Measurements from ENCODE around the gene TCF4.

DNA sequence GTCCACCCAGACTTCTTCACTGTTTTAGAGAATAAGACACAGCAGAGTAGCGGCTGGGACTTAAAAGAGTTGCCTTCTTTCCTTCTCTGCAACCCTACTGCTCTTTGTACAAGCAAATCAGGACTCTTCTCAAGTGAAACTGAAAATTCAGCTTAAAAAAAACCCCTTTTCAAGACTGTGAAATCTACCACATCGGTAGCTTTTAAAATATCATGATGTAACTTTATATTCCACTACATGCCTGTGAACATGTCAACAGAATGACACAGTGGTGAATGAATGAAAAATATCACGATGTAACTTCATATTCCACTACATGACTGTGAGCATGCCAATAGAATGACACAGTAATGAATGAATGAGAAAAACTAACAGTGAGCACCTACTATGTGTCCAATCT lies 53.4 kb downstream of the TCF4 start:
- TF ChIP-seq, protein P1, sequence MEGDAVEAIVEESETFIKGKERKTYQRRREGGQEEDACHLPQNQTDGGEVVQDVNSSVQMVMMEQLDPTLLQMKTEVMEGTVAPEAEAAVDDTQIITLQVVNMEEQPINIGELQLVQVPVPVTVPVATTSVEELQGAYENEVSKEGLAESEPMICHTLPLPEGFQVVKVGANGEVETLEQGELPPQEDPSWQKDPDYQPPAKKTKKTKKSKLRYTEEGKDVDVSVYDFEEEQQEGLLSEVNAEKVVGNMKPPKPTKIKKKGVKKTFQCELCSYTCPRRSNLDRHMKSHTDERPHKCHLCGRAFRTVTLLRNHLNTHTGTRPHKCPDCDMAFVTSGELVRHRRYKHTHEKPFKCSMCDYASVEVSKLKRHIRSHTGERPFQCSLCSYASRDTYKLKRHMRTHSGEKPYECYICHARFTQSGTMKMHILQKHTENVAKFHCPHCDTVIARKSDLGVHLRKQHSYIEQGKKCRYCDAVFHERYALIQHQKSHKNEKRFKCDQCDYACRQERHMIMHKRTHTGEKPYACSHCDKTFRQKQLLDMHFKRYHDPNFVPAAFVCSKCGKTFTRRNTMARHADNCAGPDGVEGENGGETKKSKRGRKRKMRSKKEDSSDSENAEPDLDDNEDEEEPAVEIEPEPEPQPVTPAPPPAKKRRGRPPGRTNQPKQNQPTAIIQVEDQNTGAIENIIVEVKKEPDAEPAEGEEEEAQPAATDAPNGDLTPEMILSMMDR (IDR thresholded peaks at IDR 0.05; ENCODE audit: low read depth, low read length, poor library complexity, severe bottlenecking) = no peak
- no peak for TF ChIP-seq EZH2phosphoT487 (IDR thresholded peaks at IDR 0.05; ENCODE audit: borderline replicate concordance, low read length)

Measured in DOHH2 (cell line).